ENCODE data around the gene COL9A2.

- no peak for TF ChIP-seq CTCF (IDR thresholded peaks at IDR 0.05)
- no peak for TF ChIP-seq POLR2A (IDR thresholded peaks at IDR 0.05)
Measured at GRCh38 chr1:40357625-40358024, 40.5 kb upstream of the COL9A2 start.

All from body of pancreas (tissue), 4 donors.